Thymus (tissue), 11 donors: ENCODE measurements around the gene EPB41L5. TPM values are rescaled to one million over a fixed set of nuclear protein-coding genes. Genes with fewer than 3 reads are reported as not detected.
"Not testable (repeated sequence)": the region's sequence is repeated elsewhere in the genome, so short reads cannot be mapped to it uniquely, and the experiment has no call there.

Experiments
- DNase-seq, 9 donors: peaks; one replicate each; pipeline ENCODE4 v3.0.0-alpha.2; 2013; ENCODE audit warnings: low spot score in 9 of 9, low read depth in 6 of 9, missing footprints in 1 of 9
- H3K27ac ChIP-seq, 2 donors: one replicate each; pipeline ENCODE4 v1.5.1; 2013; ENCODE audit warnings: control low read depth in 1 of 2, low read depth in 1 of 2, low read length in 1 of 2, mild to moderate bottlenecking in 1 of 2, moderate library complexity in 1 of 2
- H3K27me3 ChIP-seq, 2 donors: one replicate each; pipeline ENCODE4 v1.5.1; 2013; ENCODE audit warnings: low read length in 1 of 2; ENCODE audit not compliant: control insufficient read depth in 2 of 2, insufficient read depth in 1 of 2
- H3K36me3 ChIP-seq, 2 donors: one replicate each; pipeline ENCODE4 v1.5.1; 2013; ENCODE audit warnings: low read length in 1 of 2, mild to moderate bottlenecking in 1 of 2, moderate library complexity in 1 of 2; ENCODE audit not compliant: control insufficient read depth in 2 of 2, insufficient read depth in 2 of 2
- H3K4me1 ChIP-seq, 2 donors: one replicate each; pipeline ENCODE4 v1.5.1; 2013; ENCODE audit warnings: low read length in 2 of 2; ENCODE audit not compliant: control insufficient read depth in 2 of 2, insufficient read depth in 2 of 2
- H3K4me3 ChIP-seq, 2 donors: one replicate each; pipeline ENCODE4 v1.5.1; 2013; ENCODE audit warnings: low read length in 2 of 2, control low read depth in 1 of 2, mild to moderate bottlenecking in 1 of 2
- H3K9me3 ChIP-seq, 2 donors: one replicate each; pipeline ENCODE4 v1.5.1; 2013; ENCODE audit warnings: low read length in 1 of 2, mild to moderate bottlenecking in 1 of 2; ENCODE audit not compliant: control insufficient read depth in 2 of 2, insufficient read depth in 1 of 2
- WGBS: extraction: QIAGEN DNeasy Blood & Tissue Kit; methylation state at CpG from one replicate; pipeline ENCODE4 v1.1.7; 2013; 5-methylcytosine and 5-hydroxymethylcytosine counted together
- polyA plus RNA-seq: library from polyadenylated mRNA; stranded (reverse); fragments of 200-250 nt; gene quantifications from one replicate; pipeline ENCODE4 v1.2.3, GENCODE V29; 2013
- total RNA-seq: library from RNA; stranded (reverse); fragments of 120-200 nt; gene quantifications from one replicate; pipeline ENCODE4 v1.2.4, GENCODE V29; 2013
- donor health status: healthy.

Gene EPB41L5
- total and polyA plus RNA-seq, 2 donors, result 4.9 to 9.3 TPM

DNA sequence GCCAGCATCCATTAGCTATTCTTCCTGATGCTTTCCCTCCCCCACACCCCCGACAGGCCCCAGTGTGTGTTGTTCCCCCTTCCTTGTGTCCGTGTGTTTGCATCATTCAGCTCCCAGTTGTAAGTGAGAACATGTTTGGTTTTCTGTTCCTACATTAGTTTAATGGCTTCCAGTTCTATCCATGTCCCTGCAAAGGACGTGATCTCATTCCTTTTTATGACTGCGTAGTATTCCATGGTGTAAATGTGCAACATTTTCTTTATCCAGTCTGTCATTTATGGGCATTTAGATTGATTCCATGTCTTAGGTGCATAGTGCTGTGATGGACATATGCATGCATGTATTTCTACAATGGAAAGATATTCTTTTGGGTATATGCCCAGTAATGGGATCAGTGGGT is 105.6 kb downstream of the EPB41L5 start:
- no peaks in the 10 kb centered on the region for H3K4me1 ChIP-seq
- H3K27ac ChIP-seq, result no peak overlapping the region
- H3K27me3 ChIP-seq, result no peaks in the 10 kb centered on the region
- no peaks in the 10 kb centered on the region for H3K36me3 ChIP-seq
- 96% methylated on average over 4 of the region's 4 CpGs for WGBS
- DNase-seq, result no peak
- H3K4me3 ChIP-seq, result no peak overlapping the region
- no peaks in the 10 kb centered on the region for H3K9me3 ChIP-seq

DNA sequence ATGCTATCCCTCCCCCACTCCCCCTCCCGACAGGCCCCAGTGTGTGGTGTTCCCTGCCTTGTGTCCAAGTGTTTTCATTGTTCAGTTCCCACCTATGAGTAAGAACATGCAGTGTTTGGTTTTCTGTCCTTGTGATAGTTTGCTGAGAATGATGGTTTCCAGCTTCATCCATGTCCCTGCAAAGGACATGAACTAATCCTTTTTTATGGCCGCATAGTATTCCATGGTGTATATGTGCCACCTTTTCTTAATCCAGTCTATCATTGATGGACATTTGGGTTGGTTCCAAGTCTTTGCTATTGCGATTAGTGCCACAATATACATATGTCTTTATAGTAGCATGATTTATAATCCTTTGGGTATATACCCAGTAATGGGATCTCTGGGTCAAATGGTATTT is 108.5 kb downstream of the EPB41L5 start:
- H3K9me3 ChIP-seq, H3K36me3 ChIP-seq, H3K4me1 ChIP-seq, H3K27ac ChIP-seq, H3K4me3 ChIP-seq, DNase-seq, H3K27me3 ChIP-seq: not testable (repeated sequence)
- WGBS, result 99% methylated on average over 3 of the region's 3 CpGs

DNA sequence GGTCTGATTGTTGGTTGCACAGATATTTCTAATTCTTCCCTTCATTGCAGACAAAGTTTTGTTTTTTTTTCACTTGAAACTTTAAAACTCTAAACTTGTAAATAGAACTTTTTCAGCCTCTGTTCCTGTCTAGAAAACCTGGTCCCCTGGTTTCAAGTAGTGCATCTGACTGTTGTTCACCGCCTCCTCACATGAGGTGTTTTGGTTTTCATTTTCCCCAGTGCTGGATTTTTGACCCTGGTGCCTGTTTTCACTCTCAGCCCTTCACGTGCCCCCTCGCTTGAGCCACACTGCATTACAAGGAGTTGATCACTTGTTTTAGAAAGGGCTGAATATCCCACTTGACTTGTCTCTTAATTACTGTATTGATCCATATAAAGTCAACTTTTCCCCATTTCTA is 110.2 kb downstream of the EPB41L5 start:
- DNase-seq, result no peak
- no peak overlapping the region for H3K27ac ChIP-seq
- no peaks in the 10 kb centered on the region for H3K36me3 ChIP-seq
- no peaks in the 10 kb centered on the region for H3K27me3 ChIP-seq
- H3K9me3 ChIP-seq, result no peaks in the 10 kb centered on the region
- no peaks in the 10 kb centered on the region for H3K4me1 ChIP-seq
- 96% methylated on average over 3 of the region's 3 CpGs for WGBS
- no peak overlapping the region for H3K4me3 ChIP-seq

GRCh38 chr2:120125195-120125594 is 112.3 kb downstream of the EPB41L5 start:
- Histone ChIP-seq H3K27me3 (no peaks in the 10 kb centered on the region), H3K9me3 (no peaks in the 10 kb centered on the region), H3K36me3 (no peaks in the 10 kb centered on the region), H3K4me3 (no peak overlapping the region), H3K4me1 (no peaks in the 10 kb centered on the region), H3K27ac (no peak overlapping the region)
- 95% methylated on average over 3 of the region's 3 CpGs for WGBS
- DNase-seq, result no peak

GRCh38 chr2:120128216-120128615 is 115.3 kb downstream of the EPB41L5 start:
- Histone ChIP-seq H3K36me3 (no peaks in the 10 kb centered on the region), H3K4me1 (no peaks in the 10 kb centered on the region), H3K27me3 (no peaks in the 10 kb centered on the region), H3K27ac (no peak overlapping the region), H3K4me3 (no peak overlapping the region), H3K9me3 (no peaks in the 10 kb centered on the region)
- DNase-seq, result no peak

- Histone ChIP-seq H3K36me3 (peaks cover 0 to 9% of the 10 kb centered on the region in 2 donors), H3K27ac (no peak overlapping the region), H3K4me3 (no peak overlapping the region), H3K27me3 (no peaks in the 10 kb centered on the region), H3K9me3 (no peaks in the 10 kb centered on the region), H3K4me1 (no peaks in the 10 kb centered on the region)
- WGBS, result 97% methylated on average over 5 of the region's 5 CpGs
- DNase-seq, result no peak
Measured at GRCh38 chr2:120132190-120132589, 119.3 kb downstream of the EPB41L5 start.

GRCh38 chr2:120132691-120133090 is 119.8 kb downstream of the EPB41L5 start:
- DNase-seq, result no peak
- Histone ChIP-seq H3K9me3 (no peaks in the 10 kb centered on the region), H3K36me3 (peaks cover 0 to 9% of the 10 kb centered on the region in 2 donors), H3K4me1 (no peaks in the 10 kb centered on the region), H3K4me3 (no peak overlapping the region), H3K27me3 (no peaks in the 10 kb centered on the region), H3K27ac (no peak overlapping the region)
- 97% methylated on average over 1 of the region's 1 CpG for WGBS

DNA sequence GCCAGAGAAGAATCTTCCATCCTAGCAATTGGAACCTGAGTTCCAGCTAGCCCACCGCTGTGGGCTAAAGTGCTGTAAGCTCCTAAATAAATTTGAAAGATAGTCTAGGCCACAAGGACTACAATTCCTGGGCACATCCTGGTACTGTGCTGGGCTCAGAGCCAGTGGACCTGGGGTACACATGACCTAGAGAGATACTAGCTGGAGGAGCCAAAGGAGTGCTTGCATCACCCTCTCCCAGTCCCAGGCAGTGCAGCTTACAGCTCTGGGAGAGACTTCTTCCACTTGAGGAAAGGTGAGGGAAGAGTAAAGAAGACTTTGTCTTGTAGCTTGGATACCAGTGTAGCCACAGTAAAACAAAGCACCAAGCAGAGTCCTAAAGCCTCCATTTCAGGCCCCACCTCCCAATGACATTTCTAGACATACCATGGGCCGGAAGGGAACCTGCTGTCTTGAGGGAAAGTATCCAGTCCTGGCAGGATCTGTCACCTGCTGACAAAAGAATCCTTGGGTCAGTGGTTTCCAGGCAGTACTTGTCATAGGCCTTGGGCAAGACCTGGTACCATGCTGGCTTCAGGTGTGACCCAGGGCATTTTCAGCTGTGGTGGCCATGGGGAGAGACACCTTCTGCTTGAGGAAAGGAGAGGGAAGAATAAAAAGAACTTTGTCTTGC is 120.8 kb downstream of the EPB41L5 start:
- no peak overlapping the region for H3K4me3 ChIP-seq
- peaks cover 0 to 9% of the 10 kb centered on the region in 2 donors for H3K36me3 ChIP-seq
- H3K9me3 ChIP-seq, result no peaks in the 10 kb centered on the region
- H3K27ac ChIP-seq, result no peak overlapping the region
- DNase-seq, result no peak
- WGBS, result over 99% methylated on average over 2 of the region's 2 CpGs
- H3K27me3 ChIP-seq, result no peaks in the 10 kb centered on the region
- H3K4me1 ChIP-seq, result no peaks in the 10 kb centered on the region

DNA sequence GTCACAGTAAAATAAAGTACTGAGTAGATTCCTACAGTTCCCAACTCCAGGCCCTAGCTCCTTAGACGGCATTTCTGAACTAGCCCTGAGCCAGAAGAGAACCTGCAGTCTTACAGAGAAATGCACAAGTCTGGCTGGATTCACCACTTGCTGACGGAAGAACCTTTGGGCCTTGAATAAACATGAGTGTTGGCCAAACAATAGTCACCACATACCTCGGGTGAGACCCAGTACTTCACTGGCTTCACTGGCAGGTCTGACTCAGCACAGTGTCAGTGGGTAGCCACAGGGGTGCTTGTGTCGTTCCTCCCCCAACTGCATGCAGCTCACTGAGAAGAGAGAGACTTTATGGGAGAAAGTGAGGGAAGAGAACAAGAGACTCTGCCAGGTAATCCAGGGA is 121.4 kb downstream of the EPB41L5 start:
- 98% methylated on average over 4 of the region's 4 CpGs for WGBS
- H3K27me3 ChIP-seq, result no peaks in the 10 kb centered on the region
- no peak for DNase-seq
- H3K36me3 ChIP-seq, result peaks cover 0 to 9% of the 10 kb centered on the region in 2 donors
- no peak overlapping the region for H3K4me3 ChIP-seq
- H3K4me1 ChIP-seq, result no peaks in the 10 kb centered on the region
- no peaks in the 10 kb centered on the region for H3K9me3 ChIP-seq
- no peak overlapping the region for H3K27ac ChIP-seq

DNA sequence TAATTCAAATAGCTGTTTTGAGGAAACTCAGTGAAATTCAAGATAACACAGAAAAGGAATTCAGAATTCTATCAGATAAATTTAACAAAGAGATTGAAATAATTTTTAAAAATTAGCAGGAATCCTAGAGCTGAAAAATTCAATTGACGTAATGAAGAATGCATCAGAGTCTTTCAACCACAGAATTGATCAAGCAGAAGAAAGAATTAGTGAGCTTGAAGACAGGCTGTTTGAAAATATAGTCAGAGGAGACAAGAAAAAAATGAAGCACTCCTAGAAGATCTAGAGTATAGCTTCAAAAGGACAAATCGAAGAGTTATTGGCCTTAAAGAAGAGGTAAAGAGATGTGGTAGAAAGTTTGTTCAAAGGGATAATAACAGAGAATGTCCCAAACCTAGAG is 122.1 kb downstream of the EPB41L5 start:
- H3K27ac ChIP-seq, result not testable (repeated sequence)
- 97% methylated on average over 2 of the region's 2 CpGs for WGBS

More for the DNA sequence above, 122.1 kb downstream of the EPB41L5 start:
- H3K9me3 ChIP-seq, H3K36me3 ChIP-seq, DNase-seq, H3K4me3 ChIP-seq, H3K27me3 ChIP-seq, H3K4me1 ChIP-seq: not testable (repeated sequence)
